ENCODE results near the gene AGFG1.

DNA sequence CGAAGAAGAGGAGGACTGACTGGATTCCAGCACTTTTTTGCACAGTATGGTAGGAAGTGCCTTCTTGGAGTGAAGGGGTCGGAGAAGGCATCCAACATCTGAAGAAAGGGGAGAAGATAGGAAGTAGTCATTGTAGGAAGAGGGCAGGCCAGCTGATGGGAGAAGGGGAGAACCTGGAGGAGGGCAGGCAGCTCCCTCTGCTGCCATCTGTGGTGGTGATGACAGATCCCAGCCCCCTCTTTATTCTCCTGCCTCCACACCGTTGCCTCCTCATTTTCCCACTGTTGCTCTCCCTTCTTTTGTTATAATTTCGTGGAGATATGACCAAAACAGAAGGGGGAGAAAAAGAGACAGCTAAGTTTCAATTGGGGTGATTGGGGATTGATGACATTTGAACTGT lies 123.8 kb downstream of the AGFG1 start:
- TF ChIP-seq, protein P1, sequence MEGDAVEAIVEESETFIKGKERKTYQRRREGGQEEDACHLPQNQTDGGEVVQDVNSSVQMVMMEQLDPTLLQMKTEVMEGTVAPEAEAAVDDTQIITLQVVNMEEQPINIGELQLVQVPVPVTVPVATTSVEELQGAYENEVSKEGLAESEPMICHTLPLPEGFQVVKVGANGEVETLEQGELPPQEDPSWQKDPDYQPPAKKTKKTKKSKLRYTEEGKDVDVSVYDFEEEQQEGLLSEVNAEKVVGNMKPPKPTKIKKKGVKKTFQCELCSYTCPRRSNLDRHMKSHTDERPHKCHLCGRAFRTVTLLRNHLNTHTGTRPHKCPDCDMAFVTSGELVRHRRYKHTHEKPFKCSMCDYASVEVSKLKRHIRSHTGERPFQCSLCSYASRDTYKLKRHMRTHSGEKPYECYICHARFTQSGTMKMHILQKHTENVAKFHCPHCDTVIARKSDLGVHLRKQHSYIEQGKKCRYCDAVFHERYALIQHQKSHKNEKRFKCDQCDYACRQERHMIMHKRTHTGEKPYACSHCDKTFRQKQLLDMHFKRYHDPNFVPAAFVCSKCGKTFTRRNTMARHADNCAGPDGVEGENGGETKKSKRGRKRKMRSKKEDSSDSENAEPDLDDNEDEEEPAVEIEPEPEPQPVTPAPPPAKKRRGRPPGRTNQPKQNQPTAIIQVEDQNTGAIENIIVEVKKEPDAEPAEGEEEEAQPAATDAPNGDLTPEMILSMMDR (conservative IDR thresholded peaks at IDR 0.05): no peak
- TF ChIP-seq EZH2 (IDR thresholded peaks at IDR 0.05; ENCODE audit: low read depth): no peak
